HCT116 (cell line): ENCODE results near the gene PTMS. TPM values are rescaled to one million over a fixed set of nuclear protein-coding genes. Genes with fewer than 3 reads are reported as not detected.

ENCODE experiments used
- ATAC-seq: fragments of 200-7000 bp; cut with Tn5 transposase; 2 replicates; pipeline ENCODE4 v1.9.1; 2020; ENCODE audit warnings: mild to moderate bottlenecking, moderate library complexity
- BruUV-seq: library from RNA; stranded (reverse); fragments of 400-500 nt; replicated peaks from 2 replicates; lab custom pipeline; 2021; lab: Mats Ljungman, UMichigan
- CTCF ChIA-PET: fragments of 300-600 bp; sonication (Branson Sonifier 250); formaldehyde crosslinking; loops from one replicate; lab custom pipeline; 2021; ENCODE audit warnings: antibody characterized with exemption; lab: Charles Lee
- POLR2A ChIA-PET: fragments of 300-600, 350-600 bp; sonication (Branson Sonifier 250); formaldehyde crosslinking; loops from one replicate; lab custom pipeline; 2021; ENCODE audit warnings: antibody characterized with exemption; lab: Charles Lee
- RAD21 ChIA-PET, 2 experiments: fragments of 300-600 bp; sonication (Branson Sonifier 250); formaldehyde crosslinking; loops; one replicate each; lab custom pipeline; 2023; ENCODE audit warnings: low total read pairs in 2 of 2; ENCODE audit not compliant: uncharacterized antibody in 2 of 2, unreplicated experiment in 2 of 2, low non-redundant PET in 1 of 2; lab: Charles Lee
- DNase-seq: peaks from one replicate; pipeline ENCODE4 v3.0.0-alpha.2; 2010; ENCODE audit warnings: low read depth, low spot score
- H2AFZ ChIP-seq: fragments of 200-600 bp; shearing (Covaris generic), sonication (generic); 2 replicates; pipeline ENCODE4 v1.6.1; 2017; ENCODE audit warnings: low read depth, mixed run types, mixed read lengths, antibody characterized with exemption, low read length; ENCODE audit not compliant: poor library complexity, severe bottlenecking
- H3K27ac ChIP-seq: 2 replicates; pipeline ENCODE4 v1.5.1; 2012; ENCODE audit warnings: low read depth, low read length
- H3K27me3 ChIP-seq: fragments of 200-600 bp; sonication (generic); 2 replicates; pipeline ENCODE4 v1.6.1; 2016; ENCODE audit warnings: mixed run types, low read length, mixed read lengths; ENCODE audit not compliant: insufficient read depth
- H3K36me3 ChIP-seq, 2 experiments: fragments of 200-500 bp in 1 of 2; fragments of 200-600 bp in 1 of 2; sonication (Bioruptor generic) in 1 of 2; sonication (generic) in 1 of 2; 2 replicates each; pipeline versions ENCODE4 v1.5.1 to v1.6.1; 2014 to 2016; ENCODE audit warnings: low read length in 2 of 2, inconsistent platforms in 1 of 2, mixed read lengths in 1 of 2, mixed run types in 1 of 2; ENCODE audit not compliant: insufficient read depth in 2 of 2, control insufficient read depth in 1 of 2
- H3K4me1 ChIP-seq, 2 experiments: fragments of 200-600 bp in 1 of 2; sonication (generic) in 1 of 2; 2 replicates each; pipeline versions ENCODE4 v1.5.1 to v1.6.1; 2012 to 2017; ENCODE audit warnings: low read length in 2 of 2, inconsistent platforms in 1 of 2, mild to moderate bottlenecking in 1 of 2, mixed read lengths in 1 of 2, mixed run types in 1 of 2, moderate library complexity in 1 of 2; ENCODE audit not compliant: insufficient read depth in 2 of 2, control insufficient read depth in 1 of 2
- H3K4me2 ChIP-seq: fragments of 200-600 bp; sonication (generic); 2 replicates; pipeline ENCODE4 v1.6.1; 2017; ENCODE audit warnings: mixed run types, low read length, mixed read lengths
- H3K4me3 ChIP-seq, 2 experiments: fragments of 200-600 bp in 1 of 2; sonication (generic) in 1 of 2; replicated peaks in 1 of 2; 2 replicates each; pipeline ENCODE4 v1.5.1; 2011 to 2016; ENCODE audit warnings: low read length in 2 of 2, control low read depth in 1 of 2, low read depth in 1 of 2, mild to moderate bottlenecking in 1 of 2, mixed read lengths in 1 of 2, mixed run types in 1 of 2
- H3K79me2 ChIP-seq: fragments of 200-600 bp; sonication (generic); 2 replicates; pipeline ENCODE4 v1.6.1; 2017; ENCODE audit warnings: mild to moderate bottlenecking, mixed run types, low read length, moderate library complexity, mixed read lengths; ENCODE audit not compliant: insufficient read depth
- H3K9ac ChIP-seq: fragments of 200-600 bp; sonication (generic); 2 replicates; pipeline ENCODE4 v1.6.1; 2016; ENCODE audit warnings: low read length, mixed read lengths
- H3K9me2 ChIP-seq: fragments of 200-600 bp; sonication (generic), shearing (Covaris generic); 2 replicates; pipeline ENCODE4 v1.6.1; 2017; ENCODE audit warnings: mixed run types, mild to moderate bottlenecking, moderate library complexity; ENCODE audit not compliant: insufficient read depth
- H3K9me3 ChIP-seq, 2 experiments: fragments of 200-500 bp in 1 of 2; fragments of 200-600 bp in 1 of 2; sonication (Bioruptor generic) in 1 of 2; sonication (generic) in 1 of 2; 2 replicates each; pipeline ENCODE4 v1.6.1; 2014 to 2017; ENCODE audit warnings: low read length in 2 of 2, mixed read lengths in 2 of 2, inconsistent platforms in 1 of 2, low read depth in 1 of 2, mild to moderate bottlenecking in 1 of 2, mixed run types in 1 of 2, moderate library complexity in 1 of 2; ENCODE audit not compliant: control insufficient read depth in 1 of 2, insufficient read depth in 1 of 2
- H4K20me1 ChIP-seq: fragments of 200-600 bp; sonication (generic), shearing (Covaris generic); 2 replicates; pipeline ENCODE4 v1.6.1; 2017; ENCODE audit warnings: mixed run types, mild to moderate bottlenecking, moderate library complexity; ENCODE audit not compliant: insufficient read depth
- CEBPB ChIP-seq: IDR thresholded peaks from 2 replicates; pipeline ENCODE4 v1.6.1; 2012; ENCODE audit warnings: low read depth
- EGR1 ChIP-seq: IDR thresholded peaks from 2 replicates; pipeline ENCODE4 v1.6.1; 2012; ENCODE audit warnings: low read depth
- ELF1 ChIP-seq: IDR thresholded peaks from 2 replicates; pipeline ENCODE4 v1.6.1; 2012; ENCODE audit warnings: low read depth, borderline replicate concordance
- FOSL1 ChIP-seq: IDR thresholded peaks from 2 replicates; pipeline ENCODE4 v1.6.1; 2012; ENCODE audit warnings: low read depth
- JUND ChIP-seq: IDR thresholded peaks from 2 replicates; pipeline ENCODE4 v1.6.1; 2012
- SP1 ChIP-seq: IDR thresholded peaks from 2 replicates; pipeline ENCODE4 v1.6.1; 2012; ENCODE audit warnings: low read depth
- SRF ChIP-seq: IDR thresholded peaks from 2 replicates; pipeline ENCODE4 v1.6.1; 2012; ENCODE audit warnings: low read depth
- TCF7L2 ChIP-seq: IDR thresholded peaks from 2 replicates; pipeline ENCODE4 v1.7.0; 2011; ENCODE audit warnings: borderline replicate concordance, inconsistent platforms; ENCODE audit not compliant: insufficient read depth, insufficient read length; ENCODE audit errors: extremely low read depth
- YY1 ChIP-seq: IDR thresholded peaks from 2 replicates; pipeline ENCODE4 v1.6.1; 2011; ENCODE audit warnings: low read length, low read depth, moderate library complexity, mild to moderate bottlenecking; ENCODE audit not compliant: insufficient replicate concordance; ENCODE audit errors: extremely low read depth
- ZFX ChIP-seq: fragments of 450-650 bp; IDR thresholded peaks from 2 replicates; pipeline ENCODE4 v1.6.1; 2017
- intact Hi-C: fragments of 100-400 bp; cut with micrococcal nuclease; formaldehyde crosslinking; loops from 2 replicates; pipeline ENCODE4 v1.10.0; 2022
- total RNA-seq: library from RNA; stranded (reverse); gene quantifications from one replicate; pipeline ENCODE4 v1.2.1, GENCODE V29; 2021; ENCODE audit not compliant: unreplicated experiment
- TF ChIP-seq, protein P1 (sequence below): IDR thresholded peaks from 2 replicates; pipeline ENCODE4 v1.6.1; 2012
- TF ChIP-seq, protein P2 (sequence below): IDR thresholded peaks from 2 replicates; pipeline ENCODE4 v1.6.1; 2012; ENCODE audit warnings: low read depth
- TF ChIP-seq, protein P3 (sequence below): IDR thresholded peaks from 2 replicates; pipeline ENCODE4 v1.6.1; 2011; ENCODE audit warnings: mild to moderate bottlenecking, low read length, moderate library complexity; ENCODE audit not compliant: insufficient replicate concordance; ENCODE audit errors: extremely low read depth

The PTMS gene
- total RNA-seq, 1 experiment from 2014 or later: 494 TPM

DNA sequence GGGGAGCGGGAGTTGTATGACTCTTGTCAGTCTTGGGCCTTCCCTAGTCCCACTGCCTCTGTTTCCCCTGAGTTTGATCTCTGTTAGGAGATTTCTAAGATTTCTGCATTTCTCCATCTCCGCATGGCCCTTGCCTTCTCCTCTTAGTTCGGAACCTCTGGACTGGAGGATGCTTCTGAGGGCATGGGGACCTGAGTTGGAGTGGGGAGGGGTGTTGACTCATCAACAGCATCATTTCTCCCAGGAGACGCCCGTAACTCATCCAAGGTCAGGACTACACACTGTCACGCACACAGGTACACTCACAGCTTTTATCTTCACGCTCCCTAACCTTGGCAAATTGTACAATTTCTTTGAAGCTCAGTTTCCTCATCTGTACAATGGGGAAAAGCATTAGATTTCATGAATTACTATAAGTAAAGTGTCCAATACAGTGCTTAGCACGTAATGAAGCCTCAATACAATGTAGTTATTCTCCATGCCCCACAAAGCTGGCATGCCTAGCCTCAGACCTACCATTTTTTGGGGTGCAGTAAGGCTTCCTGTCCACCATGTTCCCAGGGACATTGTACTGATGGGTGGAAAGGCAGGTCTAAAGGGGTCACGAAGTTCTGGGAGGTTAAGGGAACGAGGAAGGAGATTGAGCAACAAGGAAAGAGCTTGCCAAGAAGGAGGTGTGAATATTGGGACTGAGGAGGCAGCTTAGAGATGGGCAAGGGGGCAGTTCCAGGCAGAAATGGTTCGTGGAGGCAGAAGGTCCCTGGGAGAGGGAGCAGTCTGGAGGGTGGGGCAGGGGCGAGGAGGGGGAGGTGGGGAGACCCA is 5.6 kb downstream of the PTMS start:
- BruUV-seq: no TSS peak
- H3K4me1 ChIP-seq: peaks cover 18 to 39% of the 10 kb centered on the region in 2 experiments
- H3K36me3 ChIP-seq: peaks cover 9 to 13% of the 10 kb centered on the region in 2 experiments; a peak in 3 of 4 replicates
- H3K9me3 ChIP-seq: no peaks in the 10 kb centered on the region
- peak overlapping the region; percentile 40; the same call in 1 of the 2 replicates for H3K27ac ChIP-seq
- no peaks in the 10 kb centered on the region for H3K9me2 ChIP-seq
- H3K4me2 ChIP-seq: no peak overlapping the region
- H4K20me1 ChIP-seq: no peaks in the 10 kb centered on the region
- H2AFZ ChIP-seq: no peak overlapping the region
- no peaks in the 10 kb centered on the region for H3K27me3 ChIP-seq
- DNase-seq (no peak), ATAC-seq (no peak)
- intact Hi-C loops: no loop called here
- H3K4me3 ChIP-seq: no peak overlapping the region
- TF ChIP-seq FOSL1 (no peak), TCF7L2 (peak; percentile 84), JUND (no peak)
- TF ChIP-seq, protein P1, sequence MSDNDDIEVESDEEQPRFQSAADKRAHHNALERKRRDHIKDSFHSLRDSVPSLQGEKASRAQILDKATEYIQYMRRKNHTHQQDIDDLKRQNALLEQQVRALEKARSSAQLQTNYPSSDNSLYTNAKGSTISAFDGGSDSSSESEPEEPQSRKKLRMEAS: no peak
- POLR2A ChIA-PET: interaction anchor here (0.7 to 1.5 kb wide), 3 partner anchors 19 to 278 kb away, joined by 3 to 5 read pairs (median 4); partner anchors contain the start of gene MLF2
- H3K79me2 ChIP-seq: peaks cover 29% of the 10 kb centered on the region
- RAD21 ChIA-PET: no interaction called here
- CTCF ChIA-PET: interaction anchor here (0.7 to 1.9 kb wide), 4 partner anchors 13 to 189 kb away, joined by 3 to 13 read pairs (median 4); partner anchors contain the start of gene MLF2
- no peak overlapping the region for H3K9ac ChIP-seq

DNA sequence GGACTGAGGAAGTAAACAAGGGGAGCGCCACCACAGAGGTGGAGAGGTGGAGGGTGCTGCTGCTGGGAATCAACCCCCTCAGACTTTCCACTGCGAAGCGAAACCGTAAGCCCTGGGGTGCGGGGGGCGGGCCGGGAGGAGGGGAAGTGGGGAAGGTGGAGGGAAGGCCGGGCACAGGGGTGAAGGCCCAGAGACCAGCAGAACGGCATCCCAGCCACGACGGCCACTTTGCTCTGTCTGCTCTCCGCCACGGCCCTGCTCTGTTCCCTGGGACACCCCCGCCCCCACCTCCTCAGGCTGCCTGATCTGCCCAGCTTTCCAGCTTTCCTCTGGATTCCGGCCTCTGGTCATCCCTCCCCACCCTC is 6.2 kb downstream of the PTMS start, which contains the start of gene LAG3:
TSS of gene LAG3 (plus strand) at position 190 of the 365 bp plus-strand sequence. CDS start 333 bp downstream, outside the sequence.
- POLR2A ChIA-PET: interaction anchor here (0.7 to 1.8 kb wide), 4 partner anchors 19 to 279 kb away, joined by 3 to 5 read pairs (median 4); partner anchors contain the start of gene MLF2
- TF ChIP-seq SP1 (no peak), SRF (no peak), YY1 (no peak), CEBPB (no peak), EGR1 (no peak), ZFX (no peak), ELF1 (no peak)
- TF ChIP-seq, protein P1: no peak
- TF ChIP-seq, protein P2, sequence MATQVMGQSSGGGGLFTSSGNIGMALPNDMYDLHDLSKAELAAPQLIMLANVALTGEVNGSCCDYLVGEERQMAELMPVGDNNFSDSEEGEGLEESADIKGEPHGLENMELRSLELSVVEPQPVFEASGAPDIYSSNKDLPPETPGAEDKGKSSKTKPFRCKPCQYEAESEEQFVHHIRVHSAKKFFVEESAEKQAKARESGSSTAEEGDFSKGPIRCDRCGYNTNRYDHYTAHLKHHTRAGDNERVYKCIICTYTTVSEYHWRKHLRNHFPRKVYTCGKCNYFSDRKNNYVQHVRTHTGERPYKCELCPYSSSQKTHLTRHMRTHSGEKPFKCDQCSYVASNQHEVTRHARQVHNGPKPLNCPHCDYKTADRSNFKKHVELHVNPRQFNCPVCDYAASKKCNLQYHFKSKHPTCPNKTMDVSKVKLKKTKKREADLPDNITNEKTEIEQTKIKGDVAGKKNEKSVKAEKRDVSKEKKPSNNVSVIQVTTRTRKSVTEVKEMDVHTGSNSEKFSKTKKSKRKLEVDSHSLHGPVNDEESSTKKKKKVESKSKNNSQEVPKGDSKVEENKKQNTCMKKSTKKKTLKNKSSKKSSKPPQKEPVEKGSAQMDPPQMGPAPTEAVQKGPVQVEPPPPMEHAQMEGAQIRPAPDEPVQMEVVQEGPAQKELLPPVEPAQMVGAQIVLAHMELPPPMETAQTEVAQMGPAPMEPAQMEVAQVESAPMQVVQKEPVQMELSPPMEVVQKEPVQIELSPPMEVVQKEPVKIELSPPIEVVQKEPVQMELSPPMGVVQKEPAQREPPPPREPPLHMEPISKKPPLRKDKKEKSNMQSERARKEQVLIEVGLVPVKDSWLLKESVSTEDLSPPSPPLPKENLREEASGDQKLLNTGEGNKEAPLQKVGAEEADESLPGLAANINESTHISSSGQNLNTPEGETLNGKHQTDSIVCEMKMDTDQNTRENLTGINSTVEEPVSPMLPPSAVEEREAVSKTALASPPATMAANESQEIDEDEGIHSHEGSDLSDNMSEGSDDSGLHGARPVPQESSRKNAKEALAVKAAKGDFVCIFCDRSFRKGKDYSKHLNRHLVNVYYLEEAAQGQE: no peak
- TF ChIP-seq, protein P3, sequence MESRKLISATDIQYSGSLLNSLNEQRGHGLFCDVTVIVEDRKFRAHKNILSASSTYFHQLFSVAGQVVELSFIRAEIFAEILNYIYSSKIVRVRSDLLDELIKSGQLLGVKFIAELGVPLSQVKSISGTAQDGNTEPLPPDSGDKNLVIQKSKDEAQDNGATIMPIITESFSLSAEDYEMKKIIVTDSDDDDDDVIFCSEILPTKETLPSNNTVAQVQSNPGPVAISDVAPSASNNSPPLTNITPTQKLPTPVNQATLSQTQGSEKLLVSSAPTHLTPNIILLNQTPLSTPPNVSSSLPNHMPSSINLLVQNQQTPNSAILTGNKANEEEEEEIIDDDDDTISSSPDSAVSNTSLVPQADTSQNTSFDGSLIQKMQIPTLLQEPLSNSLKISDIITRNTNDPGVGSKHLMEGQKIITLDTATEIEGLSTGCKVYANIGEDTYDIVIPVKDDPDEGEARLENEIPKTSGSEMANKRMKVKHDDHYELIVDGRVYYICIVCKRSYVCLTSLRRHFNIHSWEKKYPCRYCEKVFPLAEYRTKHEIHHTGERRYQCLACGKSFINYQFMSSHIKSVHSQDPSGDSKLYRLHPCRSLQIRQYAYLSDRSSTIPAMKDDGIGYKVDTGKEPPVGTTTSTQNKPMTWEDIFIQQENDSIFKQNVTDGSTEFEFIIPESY: no peak

More for the DNA sequence above, 6.2 kb downstream of the PTMS start, which contains the start of gene LAG3:
- H3K4me2 ChIP-seq: no peak within 1 kb of the TSS
- H3K27ac ChIP-seq: peak within 1 kb of the TSS; percentile 40; the same call in 1 of the 2 replicates
- H3K4me1 ChIP-seq: peaks cover 18 to 39% of the 10 kb centered on the region in 2 experiments
- H3K9me3 ChIP-seq: no peaks in the 10 kb centered on the region
- no peak within 1 kb of the TSS for H3K9ac ChIP-seq
- H3K4me3 ChIP-seq: no peak within 1 kb of the TSS
- peaks cover 9 to 13% of the 10 kb centered on the region in 2 experiments; a peak in 3 of 4 replicates for H3K36me3 ChIP-seq
- no peaks in the 10 kb centered on the region for H3K27me3 ChIP-seq
- intact Hi-C loops: no loop called here
- no peak for DNase-seq
- peaks cover 24% of the 10 kb centered on the region for H3K79me2 ChIP-seq
- no peak for ATAC-seq
- no peaks in the 10 kb centered on the region for H4K20me1 ChIP-seq
- no peak within 1 kb of the TSS for H2AFZ ChIP-seq
- BruUV-seq: no TSS peak
- CTCF ChIA-PET: interaction anchor here (0.7 to 1.9 kb wide), 3 partner anchors 19 to 190 kb away, joined by 4 to 13 read pairs (median 4); partner anchors contain the start of gene MLF2
- no peaks in the 10 kb centered on the region for H3K9me2 ChIP-seq
- RAD21 ChIA-PET: no interaction called here
